Erythroblast (primary cell): ENCODE data around the gene CEP76.

Source experiments
- GATA1 ChIP-seq: IDR thresholded peaks from 2 replicates; pipeline ENCODE4 v1.6.1; 2011; ENCODE audit warnings: low read depth, mild to moderate bottlenecking, control low read depth, low read length, moderate library complexity
- POLR2A ChIP-seq: IDR thresholded peaks from 2 replicates; pipeline ENCODE4 v1.6.1; 2011; ENCODE audit warnings: mild to moderate bottlenecking, low read length

GRCh38 chr18:12750076-12750714, 47.7 kb upstream of the CEP76 start:
- TF ChIP-seq POLR2A = no peak
- TF ChIP-seq GATA1 = no peak
